Measurements from ENCODE around the gene TBPL1.

The TBPL1 gene

DNA sequence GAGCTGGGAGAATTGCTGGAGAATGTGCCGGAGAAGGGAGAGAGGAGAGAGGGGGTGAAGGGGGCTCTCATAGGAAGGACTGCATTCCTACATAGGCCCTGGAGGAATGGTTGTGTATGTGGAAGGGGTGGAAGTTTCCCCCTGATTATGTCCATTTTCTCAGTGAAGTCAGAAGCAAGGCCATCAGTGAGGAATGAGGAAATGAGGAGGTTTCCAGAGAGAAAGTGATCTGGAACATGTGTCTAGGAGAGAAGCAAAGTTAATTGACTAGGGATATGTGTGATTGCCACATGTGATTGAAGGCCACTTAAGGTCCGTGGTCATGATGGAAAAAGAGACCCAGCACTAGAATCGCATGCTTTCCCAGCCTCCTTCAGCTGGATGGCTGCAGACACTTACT, 42.3 kb downstream of the TBPL1 start:
- Histone ChIP-seq H2AFZ (ENCODE audit: low read length, unreplicated experiment) (no peak overlapping the region), H3K4me1 (ENCODE audit: control insufficient read depth, insufficient read depth, low read length, unreplicated experiment) (peaks cover 32% of the 10 kb centered on the region), H3K27me3 (ENCODE audit: insufficient read depth, low read length) (no peaks in the 10 kb centered on the region), H3K4me3 (ENCODE audit: low read depth, low read length) (no peak overlapping the region), H3K27ac (ENCODE audit: low read depth, low read length) (no peak overlapping the region), H3K36me3 (ENCODE audit: insufficient read depth, low read length) (no peaks in the 10 kb centered on the region), H3K79me2 (ENCODE audit: control insufficient read depth, insufficient read depth, low read length, unreplicated experiment) (no peaks in the 10 kb centered on the region)

DNA sequence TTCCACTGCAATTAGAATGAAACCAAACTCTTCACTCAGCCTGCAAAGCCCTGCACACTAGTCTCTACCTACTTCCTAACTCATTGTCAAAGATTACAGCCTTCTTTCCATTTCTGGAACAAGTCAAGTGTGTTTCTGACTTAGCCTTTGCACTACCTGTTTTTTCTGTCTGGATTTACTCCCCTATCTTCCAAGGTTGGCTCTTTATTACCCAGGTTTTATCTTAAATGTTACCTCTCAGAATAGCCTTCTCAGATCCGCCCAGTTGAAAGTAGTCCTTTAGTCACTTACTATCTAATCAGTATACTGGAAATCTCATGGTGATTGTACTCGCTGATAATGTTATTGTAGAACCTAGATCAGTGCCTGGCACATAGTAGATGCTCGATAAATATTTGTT, 42.7 kb downstream of the TBPL1 start:
- no peaks in the 10 kb centered on the region for H3K79me2 ChIP-seq (ENCODE audit: control insufficient read depth, insufficient read depth, low read length, unreplicated experiment)
- peak overlapping the region; percentile 47; the same call in 1 of the 2 replicates for H3K27ac ChIP-seq (ENCODE audit: low read depth, low read length)
- H3K4me1 ChIP-seq (ENCODE audit: control insufficient read depth, insufficient read depth, low read length, unreplicated experiment): peaks cover 29% of the 10 kb centered on the region

DNA sequence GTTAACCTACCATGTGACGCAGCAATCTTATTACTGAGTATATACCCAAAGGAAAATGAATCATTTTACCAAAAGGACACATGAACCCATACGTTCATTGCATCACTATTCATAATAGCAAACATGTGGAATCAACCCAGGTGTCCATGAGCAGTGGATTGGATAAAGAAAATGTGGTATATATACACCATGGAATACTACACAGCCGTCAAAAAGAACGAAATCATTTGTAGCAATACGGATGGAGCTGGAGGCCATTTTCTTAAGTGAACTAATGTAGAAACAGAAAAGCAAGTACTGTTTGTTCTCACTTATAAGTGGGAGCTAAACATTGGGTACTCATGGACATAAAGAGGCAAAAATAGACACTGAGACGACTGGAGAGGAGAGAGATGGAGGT, 44.2 kb downstream of the TBPL1 start:
- Histone ChIP-seq H3K4me1 (ENCODE audit: control insufficient read depth, insufficient read depth, low read length, unreplicated experiment) (peaks cover 15% of the 10 kb centered on the region), H3K36me3 (ENCODE audit: insufficient read depth, low read length) (no peaks in the 10 kb centered on the region), H3K4me3 (ENCODE audit: low read depth, low read length) (no peak overlapping the region), H3K27me3 (ENCODE audit: insufficient read depth, low read length) (no peaks in the 10 kb centered on the region), H3K27ac (ENCODE audit: low read depth, low read length) (no peak overlapping the region), H2AFZ (ENCODE audit: low read length, unreplicated experiment) (no peak overlapping the region), H3K79me2 (ENCODE audit: control insufficient read depth, insufficient read depth, low read length, unreplicated experiment) (no peaks in the 10 kb centered on the region)

More for the DNA sequence above, 42.7 kb downstream of the TBPL1 start:
- no peaks in the 10 kb centered on the region for H3K36me3 ChIP-seq (ENCODE audit: insufficient read depth, low read length)
- H3K4me3 ChIP-seq (ENCODE audit: low read depth, low read length): no peak overlapping the region
- H2AFZ ChIP-seq (ENCODE audit: low read length, unreplicated experiment): no peak overlapping the region
- H3K27me3 ChIP-seq (ENCODE audit: insufficient read depth, low read length): no peaks in the 10 kb centered on the region

DNA sequence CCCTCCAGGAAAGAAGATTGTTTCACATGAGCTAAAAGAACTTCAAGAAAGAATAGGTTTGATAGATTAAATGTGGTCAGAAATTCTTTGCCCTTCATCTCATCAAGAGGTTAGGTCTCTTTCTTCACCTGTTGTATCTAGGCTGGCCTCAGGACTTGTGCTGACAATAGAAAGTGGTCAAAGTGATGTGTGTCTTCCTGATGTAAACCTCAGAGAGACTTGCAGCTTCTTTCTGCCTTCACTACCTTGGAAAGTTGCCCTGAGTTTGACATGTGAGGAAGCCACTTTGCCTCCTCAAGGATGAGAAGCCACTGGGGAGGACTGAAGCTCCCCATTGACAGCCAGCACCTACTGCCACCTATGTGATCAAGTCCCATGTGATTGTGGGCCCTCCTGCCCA, 46.3 kb downstream of the TBPL1 start:
- Histone ChIP-seq H3K36me3 (ENCODE audit: insufficient read depth, low read length) (no peaks in the 10 kb centered on the region), H3K79me2 (ENCODE audit: control insufficient read depth, insufficient read depth, low read length, unreplicated experiment) (no peaks in the 10 kb centered on the region), H2AFZ (ENCODE audit: low read length, unreplicated experiment) (no peak overlapping the region), H3K27ac (ENCODE audit: low read depth, low read length) (no peak overlapping the region), H3K4me1 (ENCODE audit: control insufficient read depth, insufficient read depth, low read length, unreplicated experiment) (peaks cover 15% of the 10 kb centered on the region), H3K4me3 (ENCODE audit: low read depth, low read length) (no peak overlapping the region), H3K27me3 (ENCODE audit: insufficient read depth, low read length) (no peaks in the 10 kb centered on the region)

DNA sequence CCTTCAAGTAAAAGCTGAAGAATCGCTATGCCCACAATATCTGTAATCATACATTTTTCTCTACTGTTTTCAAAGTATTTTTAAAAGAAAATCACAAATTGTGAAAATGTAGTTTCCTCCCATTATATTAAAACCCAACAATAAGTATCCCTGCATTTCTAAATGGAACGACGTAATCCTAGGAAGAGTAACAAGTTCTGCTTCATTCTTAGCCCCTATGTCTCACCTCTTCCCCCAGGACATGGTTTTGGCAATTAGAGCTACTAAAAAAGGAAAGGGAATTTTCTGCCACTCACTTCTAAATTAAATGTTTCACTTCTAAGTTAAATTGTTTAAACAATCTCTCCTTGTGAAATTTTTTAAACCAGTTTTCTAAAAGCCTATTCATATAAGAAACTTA, 47.4 kb downstream of the TBPL1 start:
- no peaks in the 10 kb centered on the region for H3K79me2 ChIP-seq (ENCODE audit: control insufficient read depth, insufficient read depth, low read length, unreplicated experiment)
- no peak overlapping the region for H3K27ac ChIP-seq (ENCODE audit: low read depth, low read length)
- no peak overlapping the region for H3K4me3 ChIP-seq (ENCODE audit: low read depth, low read length)
- H3K36me3 ChIP-seq (ENCODE audit: insufficient read depth, low read length): no peaks in the 10 kb centered on the region
- no peaks in the 10 kb centered on the region for H3K27me3 ChIP-seq (ENCODE audit: insufficient read depth, low read length)
- peaks cover 14% of the 10 kb centered on the region for H3K4me1 ChIP-seq (ENCODE audit: control insufficient read depth, insufficient read depth, low read length, unreplicated experiment)
- H2AFZ ChIP-seq (ENCODE audit: low read length, unreplicated experiment): no peak overlapping the region

DNA sequence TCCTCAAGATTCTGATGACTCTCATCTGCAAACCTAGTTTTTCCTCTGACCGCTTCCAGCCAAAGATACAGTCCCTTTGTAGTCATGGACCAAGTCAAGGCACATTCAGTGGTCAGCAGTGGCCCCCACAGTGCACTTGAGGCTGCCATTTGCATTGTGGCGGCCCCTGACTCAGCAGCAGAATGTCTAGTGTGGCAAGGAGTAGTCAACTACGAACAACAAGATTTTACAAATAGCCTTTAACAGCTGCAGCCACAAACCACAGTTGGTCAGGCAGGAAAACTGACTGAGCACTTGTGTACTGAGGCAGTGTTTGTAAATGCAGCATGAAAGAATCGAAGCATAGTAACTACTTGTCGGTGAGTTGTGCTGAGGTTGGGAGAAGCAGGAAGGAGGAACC, 49.8 kb downstream of the TBPL1 start:
- H3K36me3 ChIP-seq (ENCODE audit: insufficient read depth, low read length): no peaks in the 10 kb centered on the region
- H2AFZ ChIP-seq (ENCODE audit: low read length, unreplicated experiment): no peak overlapping the region
- H3K4me1 ChIP-seq (ENCODE audit: control insufficient read depth, insufficient read depth, low read length, unreplicated experiment): no peaks in the 10 kb centered on the region
- H3K27ac ChIP-seq (ENCODE audit: low read depth, low read length): no peak overlapping the region
- no peaks in the 10 kb centered on the region for H3K79me2 ChIP-seq (ENCODE audit: control insufficient read depth, insufficient read depth, low read length, unreplicated experiment)
- H3K4me3 ChIP-seq (ENCODE audit: low read depth, low read length): no peak overlapping the region
- H3K27me3 ChIP-seq (ENCODE audit: insufficient read depth, low read length): no peaks in the 10 kb centered on the region

DNA sequence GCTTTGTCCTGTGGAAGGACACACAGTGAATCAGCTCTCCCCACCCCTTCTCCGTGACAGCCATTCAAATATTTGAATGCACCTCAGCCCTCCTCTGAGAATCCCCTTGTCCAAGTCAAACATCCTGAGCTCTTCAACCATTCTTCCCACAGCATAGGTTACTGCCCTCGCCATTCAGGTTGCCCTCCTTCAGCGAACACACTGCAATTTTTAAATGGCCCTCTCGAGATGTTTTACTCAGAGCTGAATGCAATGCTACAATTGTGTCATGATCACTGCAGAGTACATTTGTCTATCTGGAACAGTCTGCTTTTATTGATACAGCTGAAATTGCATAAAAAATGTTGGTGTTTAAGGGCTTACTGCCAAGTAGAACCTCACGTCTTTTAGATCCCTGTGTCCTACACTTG, 50.5 kb downstream of the TBPL1 start:
- Histone ChIP-seq H3K79me2 (ENCODE audit: control insufficient read depth, insufficient read depth, low read length, unreplicated experiment) (no peaks in the 10 kb centered on the region), H3K36me3 (ENCODE audit: insufficient read depth, low read length) (no peaks in the 10 kb centered on the region), H3K27me3 (ENCODE audit: insufficient read depth, low read length) (no peaks in the 10 kb centered on the region), H3K4me3 (ENCODE audit: low read depth, low read length) (no peak overlapping the region), H3K4me1 (ENCODE audit: control insufficient read depth, insufficient read depth, low read length, unreplicated experiment) (no peaks in the 10 kb centered on the region), H2AFZ (ENCODE audit: low read length, unreplicated experiment) (no peak overlapping the region), H3K27ac (ENCODE audit: low read depth, low read length) (no peak overlapping the region)

DNA sequence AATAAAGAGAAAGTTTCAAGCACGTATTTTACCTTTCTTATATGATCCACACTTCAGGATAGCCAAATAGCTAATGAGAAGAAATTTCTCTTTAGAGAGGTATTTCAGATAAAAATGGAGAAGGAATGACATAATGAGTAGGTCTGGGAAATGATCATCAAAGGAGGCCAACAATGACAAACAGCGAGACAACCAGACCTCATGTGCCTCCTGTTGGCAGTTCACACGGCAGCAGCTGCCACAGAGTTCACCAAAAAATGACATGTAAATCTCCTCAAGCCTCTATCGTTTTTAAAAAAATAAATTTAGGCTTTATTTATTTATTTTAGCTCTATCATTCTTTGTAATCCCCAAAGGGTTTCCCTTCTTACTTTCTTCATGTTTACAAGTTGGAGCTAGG, 51.7 kb downstream of the TBPL1 start:
- no peak overlapping the region for H3K27ac ChIP-seq (ENCODE audit: low read depth, low read length)

DNA sequence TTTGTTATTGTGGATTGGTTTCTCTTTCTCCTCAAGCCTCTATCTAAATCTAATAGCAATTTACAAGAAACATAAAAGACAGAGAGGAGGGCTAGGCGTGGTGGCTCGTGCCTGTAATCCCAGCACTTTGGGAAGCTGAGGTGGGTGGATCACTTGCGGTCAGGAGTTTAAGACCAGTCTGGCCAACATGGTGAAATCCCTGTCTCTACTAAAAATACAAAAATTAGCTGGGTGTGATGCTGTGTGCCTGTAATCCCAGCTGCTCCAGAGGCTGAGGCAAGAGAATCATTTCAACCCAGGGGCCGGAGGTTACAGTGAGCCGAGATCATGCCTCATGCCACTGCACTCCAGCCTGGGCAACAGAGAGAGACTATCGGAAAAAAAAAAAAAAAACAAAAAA, 52.8 kb downstream of the TBPL1 start:
- H3K4me1 ChIP-seq (ENCODE audit: control insufficient read depth, insufficient read depth, low read length, unreplicated experiment): no peaks in the 10 kb centered on the region
- no peaks in the 10 kb centered on the region for H3K36me3 ChIP-seq (ENCODE audit: insufficient read depth, low read length)
- H3K79me2 ChIP-seq (ENCODE audit: control insufficient read depth, insufficient read depth, low read length, unreplicated experiment): no peaks in the 10 kb centered on the region
- no peak overlapping the region for H3K27ac ChIP-seq (ENCODE audit: low read depth, low read length)
- no peak overlapping the region for H2AFZ ChIP-seq (ENCODE audit: low read length, unreplicated experiment)
- H3K27me3 ChIP-seq (ENCODE audit: insufficient read depth, low read length): no peaks in the 10 kb centered on the region
- no peak overlapping the region for H3K4me3 ChIP-seq (ENCODE audit: low read depth, low read length)

More for the DNA sequence above, 51.7 kb downstream of the TBPL1 start:
- H3K4me3 ChIP-seq (ENCODE audit: low read depth, low read length): no peak overlapping the region
- H3K36me3 ChIP-seq (ENCODE audit: insufficient read depth, low read length): no peaks in the 10 kb centered on the region
- no peaks in the 10 kb centered on the region for H3K79me2 ChIP-seq (ENCODE audit: control insufficient read depth, insufficient read depth, low read length, unreplicated experiment)
- H3K27me3 ChIP-seq (ENCODE audit: insufficient read depth, low read length): no peaks in the 10 kb centered on the region
- H3K4me1 ChIP-seq (ENCODE audit: control insufficient read depth, insufficient read depth, low read length, unreplicated experiment): no peaks in the 10 kb centered on the region
- H2AFZ ChIP-seq (ENCODE audit: low read length, unreplicated experiment): no peak overlapping the region

DNA sequence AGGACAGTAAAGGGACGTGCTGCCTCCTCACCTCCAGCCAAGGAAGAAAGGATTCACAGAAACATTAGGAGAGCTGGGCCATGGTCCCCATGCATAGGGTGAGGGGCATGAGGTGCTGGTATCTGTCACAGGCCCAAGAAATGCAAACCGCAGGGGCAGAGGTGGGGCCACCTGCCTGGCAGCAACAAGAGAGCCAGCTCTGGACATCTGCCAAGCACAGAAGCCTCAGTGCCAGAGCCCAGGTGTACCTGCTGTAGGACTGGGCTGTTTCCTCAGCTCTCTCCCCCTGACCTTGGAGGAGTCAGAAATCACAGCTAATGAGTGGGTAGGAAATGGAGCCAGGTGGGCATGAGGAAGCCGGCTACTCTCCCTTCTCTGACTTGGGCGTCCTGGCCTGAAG, 54.1 kb downstream of the TBPL1 start:
- Histone ChIP-seq H2AFZ (ENCODE audit: low read length, unreplicated experiment) (no peak overlapping the region), H3K4me3 (ENCODE audit: low read depth, low read length) (no peak overlapping the region), H3K36me3 (ENCODE audit: insufficient read depth, low read length) (no peaks in the 10 kb centered on the region), H3K4me1 (ENCODE audit: control insufficient read depth, insufficient read depth, low read length, unreplicated experiment) (no peaks in the 10 kb centered on the region), H3K27ac (ENCODE audit: low read depth, low read length) (no peak overlapping the region), H3K79me2 (ENCODE audit: control insufficient read depth, insufficient read depth, low read length, unreplicated experiment) (no peaks in the 10 kb centered on the region), H3K27me3 (ENCODE audit: insufficient read depth, low read length) (no peaks in the 10 kb centered on the region)

DNA sequence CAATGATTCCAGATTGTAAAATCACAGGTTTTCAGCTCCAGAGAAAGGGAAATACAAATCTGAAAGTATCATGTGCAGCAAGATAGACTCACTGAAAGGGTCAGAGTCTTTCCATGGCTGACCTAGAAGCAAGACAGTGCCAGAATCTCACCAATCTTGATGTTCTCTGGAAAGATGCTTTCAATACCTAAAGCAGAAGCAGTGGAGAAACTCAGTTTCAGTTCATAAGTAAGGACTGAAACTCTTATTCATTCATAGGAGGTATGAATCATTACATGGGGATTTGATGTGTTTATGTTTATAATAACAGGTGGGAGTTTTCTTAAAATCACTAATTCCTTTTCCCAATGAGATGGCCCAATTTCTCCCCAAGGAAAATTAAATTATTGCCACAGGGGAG, 56.9 kb downstream of the TBPL1 start:
- H3K36me3 ChIP-seq (ENCODE audit: insufficient read depth, low read length): no peaks in the 10 kb centered on the region

More for the DNA sequence above, 56.9 kb downstream of the TBPL1 start:
- Histone ChIP-seq H3K4me3 (ENCODE audit: low read depth, low read length) (no peak overlapping the region), H2AFZ (ENCODE audit: low read length, unreplicated experiment) (no peak overlapping the region), H3K27me3 (ENCODE audit: insufficient read depth, low read length) (no peaks in the 10 kb centered on the region), H3K4me1 (ENCODE audit: control insufficient read depth, insufficient read depth, low read length, unreplicated experiment) (no peaks in the 10 kb centered on the region), H3K79me2 (ENCODE audit: control insufficient read depth, insufficient read depth, low read length, unreplicated experiment) (no peaks in the 10 kb centered on the region), H3K27ac (ENCODE audit: low read depth, low read length) (no peak overlapping the region)
